HG03060 (cell line): ENCODE data around the gene NCMAP.

Experiments used
- ATAC-seq: cut with Tn5 transposase; IDR thresholded peaks from one replicate; pipeline ENCODE4 v1.9.1; 2021; ENCODE audit warnings: low read depth, moderate number of reproducible peaks; ENCODE audit not compliant: unreplicated experiment

NCMAP gene

GRCh38 chr1:24567792-24568388 lies 12.0 kb downstream of the NCMAP start:
- ATAC-seq: no peak

- ATAC-seq: no peak
These were observed 12.6 kb downstream of the NCMAP start for GRCh38 chr1:24568475-24568874.

- ATAC-seq: no peak
These were observed 14.6 kb downstream of the NCMAP start for GRCh38 chr1:24570265-24571125.

- ATAC-seq: no peak
These were observed 16.4 kb downstream of the NCMAP start for GRCh38 chr1:24572301-24572700.

- no peak for ATAC-seq
These were observed 20.2 kb downstream of the NCMAP start for GRCh38 chr1:24575905-24576587.

GRCh38 chr1:24578846-24579245 lies 23.0 kb downstream of the NCMAP start:
- ATAC-seq: no peak

GRCh38 chr1:24580756-24581155 lies 24.9 kb downstream of the NCMAP start:
- ATAC-seq: no peak

GRCh38 chr1:24584171-24584647 lies 28.3 kb downstream of the NCMAP start:
- no peak for ATAC-seq

- ATAC-seq: no peak
These were observed 30.2 kb downstream of the NCMAP start for GRCh38 chr1:24586119-24586518.

GRCh38 chr1:24586970-24587820 lies 31.3 kb downstream of the NCMAP start:
- no peak for ATAC-seq

- no peak for ATAC-seq
These were observed 32.7 kb downstream of the NCMAP start for GRCh38 chr1:24588573-24588972.

- no peak for ATAC-seq
These were observed 33.3 kb downstream of the NCMAP start for GRCh38 chr1:24589200-24589599.

GRCh38 chr1:24591781-24592180 lies 35.9 kb downstream of the NCMAP start:
- no peak for ATAC-seq

- ATAC-seq: no peak
These were observed 38.4 kb downstream of the NCMAP start for GRCh38 chr1:24594328-24594598.

- ATAC-seq: no peak
These were observed 40.6 kb downstream of the NCMAP start for GRCh38 chr1:24596401-24596880.

GRCh38 chr1:24599265-24599664 lies 43.4 kb downstream of the NCMAP start:
- ATAC-seq: no peak

- no peak for ATAC-seq
These were observed 44.7 kb downstream of the NCMAP start for GRCh38 chr1:24600551-24600950.

GRCh38 chr1:24605534-24606295 lies 49.8 kb downstream of the NCMAP start:
- ATAC-seq: no peak

GRCh38 chr1:24606296-24606605 lies 50.4 kb downstream of the NCMAP start:
- no peak for ATAC-seq

GRCh38 chr1:24606621-24607020 lies 50.7 kb downstream of the NCMAP start:
- no peak for ATAC-seq
